ENCODE measurements around the gene DRP2. TPM values are rescaled to one million over a fixed set of nuclear protein-coding genes. Genes with fewer than 3 reads are reported as not detected.
"Not testable (repeated sequence)": the region's sequence is repeated elsewhere in the genome, so short reads cannot be mapped to it uniquely, and the experiment has no call there.

DRP2 gene
- 0.05 TPM in 1 of 2 replicates, not detected in the other for total RNA-seq

GRCh38 chrX:101219116-101219863, at the start of gene DRP2:
Gene DRP2 (plus strand): TSS chrX:101219786. CDS start chrX:101231648, 11,862 bp downstream.
- DNase-seq (ENCODE audit: low read depth): peak; percentile 0

GRCh38 chrX:101171883-101172400, 47.6 kb upstream of the DRP2 start:
- DNase-seq (ENCODE audit: low read depth): no peak

- no peak for DNase-seq (ENCODE audit: low read depth)
Observed at GRCh38 chrX:101176439-101176838, 43.1 kb upstream of the DRP2 start.

- not testable (repeated sequence) for DNase-seq (ENCODE audit: low read depth)
Observed at GRCh38 chrX:101184876-101185275, 34.7 kb upstream of the DRP2 start.

- DNase-seq (ENCODE audit: low read depth): not testable (repeated sequence)
Observed at GRCh38 chrX:101187961-101188360, 31.6 kb upstream of the DRP2 start.

GRCh38 chrX:101190736-101191135, 28.9 kb upstream of the DRP2 start:
- no peak for DNase-seq (ENCODE audit: low read depth)

- DNase-seq (ENCODE audit: low read depth): no peak
Observed at GRCh38 chrX:101191217-101191750, 28.3 kb upstream of the DRP2 start.

- DNase-seq (ENCODE audit: low read depth): no peak
Observed at GRCh38 chrX:101195442-101196173, 24.0 kb upstream of the DRP2 start.

- DNase-seq (ENCODE audit: low read depth): no peak
Observed at GRCh38 chrX:101203761-101204351, 15.7 kb upstream of the DRP2 start.

- DNase-seq (ENCODE audit: low read depth): peak; percentile 30
Observed at GRCh38 chrX:101206471-101206870, 13.1 kb upstream of the DRP2 start.

GRCh38 chrX:101208152-101208905, 11.3 kb upstream of the DRP2 start:
- DNase-seq (ENCODE audit: low read depth): peak; percentile 28

- no peak for DNase-seq (ENCODE audit: low read depth)
Observed at GRCh38 chrX:101210630-101211029, 9.0 kb upstream of the DRP2 start.

GRCh38 chrX:101217689-101218088, 1.9 kb upstream of the DRP2 start:
- DNase-seq (ENCODE audit: low read depth): no peak

- no peak for DNase-seq (ENCODE audit: low read depth)
Observed at GRCh38 chrX:101219864-101220346, 319 bp downstream of the DRP2 start.

GRCh38 chrX:101220662-101221260, 1.2 kb downstream of the DRP2 start:
- DNase-seq (ENCODE audit: low read depth): no peak

- DNase-seq (ENCODE audit: low read depth): no peak
Observed at GRCh38 chrX:101223226-101223625, 3.6 kb downstream of the DRP2 start.

GRCh38 chrX:101229170-101229569, 9.6 kb downstream of the DRP2 start:
- DNase-seq (ENCODE audit: low read depth): peak; percentile 2

- DNase-seq (ENCODE audit: low read depth): no peak
Observed at GRCh38 chrX:101230636-101231035, 11.1 kb downstream of the DRP2 start.

- no peak for DNase-seq (ENCODE audit: low read depth)
Observed at GRCh38 chrX:101231080-101231479, 11.5 kb downstream of the DRP2 start.

- no peak for DNase-seq (ENCODE audit: low read depth)
Observed at GRCh38 chrX:101232316-101232715, 12.7 kb downstream of the DRP2 start.

GRCh38 chrX:101237041-101237440, 17.5 kb downstream of the DRP2 start:
- DNase-seq (ENCODE audit: low read depth): no peak

Data from renal cortical epithelial cell (primary cell).